MCF 10A (cell line): ENCODE measurements around the gene ACBD5. TPM values are rescaled to one million over a fixed set of nuclear protein-coding genes. Genes with fewer than 3 reads are reported as not detected.

Experiments
- BruUV-seq: library from RNA; stranded (reverse); fragments of 400-500 nt; replicated peaks from 2 replicates; lab custom pipeline; 2021; lab: Mats Ljungman, UMichigan
- CTCF ChIA-PET: fragments of 300-600 bp; sonication (Branson Sonifier 250); formaldehyde crosslinking; extraction: SDS; loops from one replicate; lab custom pipeline; 2021; ENCODE audit warnings: antibody characterized with exemption, inconsistent platforms; lab: Yijun Ruan, JAX
- POLR2A ChIA-PET: fragments of 300-600, 350-650 bp; sonication (Branson Sonifier 250); formaldehyde crosslinking; extraction: SDS; loops from one replicate; lab custom pipeline; 2020; ENCODE audit warnings: antibody characterized with exemption, inconsistent platforms; lab: Yijun Ruan, JAX
- DNase-seq: peaks from one replicate; pipeline ENCODE4 v3.0.0-alpha.2; 2018; ENCODE audit not compliant: unreplicated experiment
- H3K27ac Mint-ChIP-seq: one replicate; pipeline ENCODE4 v1.8.0; 2022; ENCODE audit warnings: mild to moderate bottlenecking, low read depth, mixed read lengths; ENCODE audit not compliant: unreplicated experiment
- H3K27me3 Mint-ChIP-seq: one replicate; pipeline ENCODE4 v1.8.0; 2022; ENCODE audit warnings: mixed read lengths; ENCODE audit not compliant: insufficient read depth, unreplicated experiment
- H3K36me3 Mint-ChIP-seq: one replicate; pipeline ENCODE4 v1.8.0; 2022; ENCODE audit warnings: mild to moderate bottlenecking, moderate library complexity, mixed read lengths; ENCODE audit not compliant: insufficient read depth, unreplicated experiment
- H3K4me1 Mint-ChIP-seq: one replicate; pipeline ENCODE4 v1.8.0; 2022; ENCODE audit warnings: mixed read lengths; ENCODE audit not compliant: insufficient read depth, unreplicated experiment
- H3K4me3 Mint-ChIP-seq: one replicate; pipeline ENCODE4 v1.8.0; 2022; ENCODE audit warnings: mild to moderate bottlenecking, moderate library complexity, mixed read lengths; ENCODE audit not compliant: unreplicated experiment
- H3K9me3 Mint-ChIP-seq: one replicate; pipeline ENCODE4 v1.8.0; 2022; ENCODE audit warnings: mixed read lengths; ENCODE audit not compliant: unreplicated experiment
- intact Hi-C: fragments of 100-400 bp; cut with micrococcal nuclease; formaldehyde crosslinking; loops from 2 replicates; pipeline ENCODE4 v1.14.1; 2022
- total RNA-seq: library from RNA; stranded (reverse); gene quantifications from 2 replicates; pipeline ENCODE4 v1.2.3, GENCODE V29; 2022
- TF ChIP-seq, protein P1 (sequence below): fragments of 200-600 bp; IDR thresholded peaks from one replicate; pipeline ENCODE4 v1.8.0; 2022; ENCODE audit warnings: antibody characterized with exemption, mild to moderate bottlenecking; ENCODE audit not compliant: unreplicated experiment

The ACBD5 gene
- total RNA-seq, 1 experiment from 2014 or later, result 22.2 TPM

DNA sequence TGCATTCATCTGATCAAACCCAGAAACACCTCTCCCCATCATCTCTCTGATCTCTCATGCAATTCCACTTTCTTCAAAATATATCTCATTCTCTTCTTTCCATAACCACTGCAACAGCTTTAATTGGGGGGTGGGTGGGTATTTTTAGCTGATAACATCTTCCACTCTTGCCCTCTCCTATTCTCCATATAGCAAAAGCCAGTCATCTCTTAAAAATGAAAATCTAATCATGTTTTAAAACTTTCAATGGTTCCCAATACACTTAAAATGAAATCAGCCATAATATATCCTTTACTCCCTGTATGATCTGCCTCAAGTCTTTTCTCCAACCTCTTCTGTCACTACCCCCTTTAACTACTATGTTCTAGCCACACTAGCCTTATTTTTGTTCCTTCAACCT, 87.9 kb downstream of the ACBD5 start:
- TF ChIP-seq, protein P1, sequence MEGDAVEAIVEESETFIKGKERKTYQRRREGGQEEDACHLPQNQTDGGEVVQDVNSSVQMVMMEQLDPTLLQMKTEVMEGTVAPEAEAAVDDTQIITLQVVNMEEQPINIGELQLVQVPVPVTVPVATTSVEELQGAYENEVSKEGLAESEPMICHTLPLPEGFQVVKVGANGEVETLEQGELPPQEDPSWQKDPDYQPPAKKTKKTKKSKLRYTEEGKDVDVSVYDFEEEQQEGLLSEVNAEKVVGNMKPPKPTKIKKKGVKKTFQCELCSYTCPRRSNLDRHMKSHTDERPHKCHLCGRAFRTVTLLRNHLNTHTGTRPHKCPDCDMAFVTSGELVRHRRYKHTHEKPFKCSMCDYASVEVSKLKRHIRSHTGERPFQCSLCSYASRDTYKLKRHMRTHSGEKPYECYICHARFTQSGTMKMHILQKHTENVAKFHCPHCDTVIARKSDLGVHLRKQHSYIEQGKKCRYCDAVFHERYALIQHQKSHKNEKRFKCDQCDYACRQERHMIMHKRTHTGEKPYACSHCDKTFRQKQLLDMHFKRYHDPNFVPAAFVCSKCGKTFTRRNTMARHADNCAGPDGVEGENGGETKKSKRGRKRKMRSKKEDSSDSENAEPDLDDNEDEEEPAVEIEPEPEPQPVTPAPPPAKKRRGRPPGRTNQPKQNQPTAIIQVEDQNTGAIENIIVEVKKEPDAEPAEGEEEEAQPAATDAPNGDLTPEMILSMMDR, result no peak
- no TSS peak for BruUV-seq
- peak overlapping the region; percentile 98 for H3K27ac Mint-ChIP-seq
- peaks cover 39% of the 10 kb centered on the region for H3K36me3 Mint-ChIP-seq
- CTCF ChIA-PET, result no interaction called here
- H3K27me3 Mint-ChIP-seq, result no peaks in the 10 kb centered on the region
- POLR2A ChIA-PET, result interaction anchor here (0.7 to 3.9 kb wide), 3 partner anchors 83 to 351 kb away, joined by 3 to 39 read pairs (median 10); partner anchors contain the start of genes ACBD5 and RAB18
- H3K9me3 Mint-ChIP-seq, result no peaks in the 10 kb centered on the region
- intact Hi-C loops, result no loop called here
- DNase-seq, result no peak
- peak overlapping the region; percentile 83 for H3K4me3 Mint-ChIP-seq
- peaks cover 21% of the 10 kb centered on the region for H3K4me1 Mint-ChIP-seq

DNA sequence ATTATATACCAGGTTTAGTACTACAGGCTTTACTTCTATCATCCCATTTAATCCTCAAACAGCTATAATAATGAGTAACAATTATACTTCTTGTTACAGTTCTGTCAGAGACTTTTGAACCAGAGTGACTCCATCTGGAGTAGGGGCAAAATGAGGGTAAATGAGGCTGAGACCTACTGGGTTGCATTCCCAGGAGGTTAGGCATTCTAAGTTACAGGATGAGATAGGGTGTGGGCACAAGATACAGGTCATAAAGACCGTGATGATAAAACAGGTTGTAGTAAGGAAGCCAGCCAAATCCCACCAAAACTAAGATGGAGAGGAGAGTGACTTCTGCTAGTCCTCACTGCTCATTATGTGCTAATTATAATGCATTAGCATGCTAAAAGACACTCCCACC, 90.3 kb downstream of the ACBD5 start:
- BruUV-seq, result no TSS peak
- Mint-ChIP-seq H3K27ac (no peak overlapping the region), H3K4me1 (peaks cover 15% of the 10 kb centered on the region), H3K36me3 (peaks cover 58% of the 10 kb centered on the region), H3K27me3 (no peaks in the 10 kb centered on the region), H3K4me3 (no peak overlapping the region), H3K9me3 (no peaks in the 10 kb centered on the region)
- ChIA-PET CTCF (no interaction called here), POLR2A (no interaction called here)
- TF ChIP-seq, protein P1, result no peak
- DNase-seq, result no peak
- intact Hi-C loops, result no loop called here

DNA sequence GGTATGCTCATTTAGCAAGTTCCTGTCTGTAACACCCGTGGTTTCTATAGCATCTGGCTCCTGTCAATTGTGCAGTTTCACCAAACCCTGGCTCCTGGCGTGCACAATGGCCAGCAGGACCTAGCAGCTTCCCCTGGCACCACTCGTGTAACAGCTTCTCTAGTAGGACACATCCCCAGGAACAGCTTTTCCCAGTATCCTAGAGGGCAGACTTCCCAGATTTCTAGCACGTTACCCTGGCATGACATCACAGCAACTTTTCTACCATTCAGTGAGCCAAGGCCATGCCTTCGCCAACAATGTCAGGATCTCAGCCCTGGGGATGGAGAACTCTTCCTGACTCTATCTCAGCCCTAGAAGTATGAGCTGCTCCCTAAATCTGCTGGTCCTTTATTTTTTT, 92.9 kb downstream of the ACBD5 start:
- TF ChIP-seq, protein P1, result no peak
- BruUV-seq, result no TSS peak
- Mint-ChIP-seq H3K9me3 (no peaks in the 10 kb centered on the region), H3K36me3 (peaks cover 80% of the 10 kb centered on the region), H3K27ac (no peak overlapping the region), H3K4me3 (no peak overlapping the region), H3K27me3 (no peaks in the 10 kb centered on the region), H3K4me1 (peaks cover 11% of the 10 kb centered on the region)
- ChIA-PET POLR2A (no interaction called here), CTCF (no interaction called here)
- no peak for DNase-seq
- intact Hi-C loops, result no loop called here

DNA sequence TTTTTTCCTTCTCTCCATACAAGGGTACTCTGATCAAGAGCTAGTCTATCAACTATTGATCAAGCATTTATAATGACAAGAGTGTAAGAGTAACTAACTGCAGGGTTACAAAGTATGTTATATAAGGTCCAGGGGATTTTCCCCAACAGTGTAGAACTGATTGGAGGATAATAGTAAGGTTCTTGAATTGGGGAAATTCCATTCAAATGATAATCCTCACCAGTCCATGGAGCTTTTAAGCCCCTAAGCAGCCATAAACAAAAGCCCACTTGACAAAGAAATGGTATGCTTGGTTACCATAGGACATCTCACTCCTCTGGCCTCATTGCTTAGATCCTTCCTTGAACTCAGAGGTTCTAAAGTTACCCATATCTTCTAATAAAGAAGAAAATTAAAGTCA, 94.7 kb downstream of the ACBD5 start:
- peaks cover 90% of the 10 kb centered on the region for H3K36me3 Mint-ChIP-seq
- H3K27ac Mint-ChIP-seq, result no peak overlapping the region
- no peaks in the 10 kb centered on the region for H3K27me3 Mint-ChIP-seq
- TF ChIP-seq, protein P1, result no peak
- ChIA-PET POLR2A (interaction anchor here (1.2 kb wide), 1 partner anchor 8 kb away, joined by 4 read pairs; the partner anchor contains the start of gene YME1L1), CTCF (interaction anchor here (0.5 to 0.8 kb wide), 2 partner anchors 18 to 31 kb away, joined by 4 read pairs; no protein-coding TSS in a partner anchor)
- H3K4me3 Mint-ChIP-seq, result no peak overlapping the region
- no TSS peak for BruUV-seq
- H3K9me3 Mint-ChIP-seq, result no peaks in the 10 kb centered on the region
- intact Hi-C loops, result no loop called here
- no peak for DNase-seq
- peaks cover 5% of the 10 kb centered on the region for H3K4me1 Mint-ChIP-seq

Other genes with a start within 250 kb of the ACBD5 start
- 6.5 and 7.3 TPM in 2 replicates for gene ANKRD26, start 140.3 kb downstream of the ACBD5 start, total RNA-seq
- gene YME1L1, start 86.4 kb downstream of the ACBD5 start, total RNA-seq, result 194 and 227 TPM in 2 replicates
- gene MASTL, start 85.4 kb downstream of the ACBD5 start, total RNA-seq, result 6.1 and 8.0 TPM in 2 replicates